PC-3 (cell line): ENCODE results near the gene TESK2. TPM values are rescaled to one million over a fixed set of nuclear protein-coding genes. Genes with fewer than 3 reads are reported as not detected.
"Not testable (repeated sequence)": the region's sequence is repeated elsewhere in the genome, so short reads cannot be mapped to it uniquely, and the experiment has no call there.

Experiments used
- ATAC-seq: fragments of 200-7000 bp; cut with Tn5 transposase; 2 replicates; pipeline ENCODE4 v1.9.1; 2020; ENCODE audit warnings: mild to moderate bottlenecking, moderate library complexity
- BruUV-seq: library from RNA; stranded (reverse); fragments of 400-500 nt; replicated peaks from 2 replicates; lab custom pipeline; 2021; lab: Mats Ljungman, UMichigan
- CTCF ChIA-PET: fragments of 300-600 bp; sonication (Branson Sonifier 250); formaldehyde crosslinking; loops from one replicate; lab custom pipeline; 2022; ENCODE audit warnings: antibody characterized with exemption; lab: Charles Lee
- POLR2A ChIA-PET: fragments of 300-600 bp; sonication (Branson Sonifier 250); formaldehyde crosslinking; loops from one replicate; lab custom pipeline; 2022; ENCODE audit warnings: antibody characterized with exemption; ENCODE audit not compliant: unreplicated experiment; lab: Charles Lee
- DNase-seq: peaks from one replicate; pipeline ENCODE4 v3.0.0-alpha.2; 2015
- H2AFZ ChIP-seq: fragments of 300-600 bp; sonication (generic); 2 replicates; pipeline ENCODE4 v1.6.0; 2016; ENCODE audit warnings: antibody characterized with exemption, low read length
- H3F3A ChIP-seq: fragments of 300-600 bp; sonication (generic); one replicate; pipeline ENCODE4 v1.6.0; 2017; ENCODE audit warnings: antibody characterized with exemption, low read length, control low read depth, mild to moderate bottlenecking; ENCODE audit not compliant: unreplicated experiment
- H3K27ac ChIP-seq: fragments of 300-600 bp; sonication (generic); 2 replicates; pipeline ENCODE4 v1.5.1; 2016; ENCODE audit warnings: mild to moderate bottlenecking, low read length
- H3K27me3 ChIP-seq: fragments of 300-600 bp; sonication (generic); 2 replicates; pipeline ENCODE4 v1.6.1; 2016; ENCODE audit warnings: low read length, mixed read lengths
- H3K36me3 ChIP-seq: fragments of 300-600 bp; sonication (generic); 2 replicates; pipeline ENCODE4 v1.6.1; 2016; ENCODE audit warnings: low read depth, mixed run types, low read length, mixed read lengths
- H3K4me1 ChIP-seq: fragments of 300-600 bp; sonication (generic); 2 replicates; pipeline ENCODE4 v1.5.1; 2016; ENCODE audit warnings: low read length; ENCODE audit not compliant: insufficient read depth
- H3K4me2 ChIP-seq: fragments of 300-600 bp; sonication (generic); 2 replicates; pipeline ENCODE4 v1.6.0; 2016; ENCODE audit warnings: low read length
- H3K4me3 ChIP-seq: fragments of 300-600 bp; sonication (generic); 2 replicates; pipeline ENCODE4 v1.5.1; 2016; ENCODE audit warnings: mild to moderate bottlenecking, low read length, mixed read lengths
- H3K79me2 ChIP-seq: fragments of 300-600 bp; sonication (generic); 2 replicates; pipeline ENCODE4 v1.6.1; 2017; ENCODE audit warnings: low read length, mixed read lengths
- H3K9ac ChIP-seq: fragments of 300-600 bp; sonication (generic); 2 replicates; pipeline ENCODE4 v1.6.0; 2016; ENCODE audit warnings: mild to moderate bottlenecking, low read length
- H3K9me2 ChIP-seq: fragments of 300-600 bp; sonication (generic); replicated peaks from 2 replicates; pipeline ENCODE4 v1.6.1; 2016; ENCODE audit warnings: mixed run types, low read length, mixed read lengths
- H3K9me3 ChIP-seq: fragments of 300-600 bp; sonication (generic); 2 replicates; pipeline ENCODE4 v1.6.1; 2016; ENCODE audit warnings: low read length, mixed read lengths
- H4K20me1 ChIP-seq: fragments of 300-600 bp; sonication (generic); 2 replicates; pipeline ENCODE4 v1.6.1; 2016; ENCODE audit warnings: low read length, mixed read lengths
- EZH2 ChIP-seq: fragments of 300-600 bp; sonication (generic); IDR thresholded peaks from one replicate; pipeline ENCODE4 v1.6.1; 2017; ENCODE audit warnings: antibody characterized with exemption, mild to moderate bottlenecking, low read length; ENCODE audit not compliant: unreplicated experiment
- EZH2phosphoT487 ChIP-seq: fragments of 300-600 bp; sonication (generic); IDR thresholded peaks from 2 replicates; pipeline ENCODE4 v1.6.1; 2018; ENCODE audit warnings: mild to moderate bottlenecking, antibody characterized with exemption, low read length, borderline replicate concordance
- intact Hi-C: fragments of 100-400 bp; cut with micrococcal nuclease; formaldehyde crosslinking; loops from 2 replicates; pipeline ENCODE4 v1.9.0; 2023
- total RNA-seq: library from RNA; depleted of rRNA; stranded (reverse); fragments of >200 nt; gene quantifications from 2 replicates; pipeline ENCODE4 v1.2.3, GENCODE V29; 2014
- TF ChIP-seq, protein P1 (sequence below): fragments of 300-600 bp; sonication (generic); conservative IDR thresholded peaks from 2 replicates; pipeline ENCODE4 v1.5.1; 2017; ENCODE audit warnings: antibody characterized with exemption, low read depth, mild to moderate bottlenecking, low read length

The TESK2 gene
- total RNA-seq, 1 experiment from 2014 or later: 6.0 TPM

DNA sequence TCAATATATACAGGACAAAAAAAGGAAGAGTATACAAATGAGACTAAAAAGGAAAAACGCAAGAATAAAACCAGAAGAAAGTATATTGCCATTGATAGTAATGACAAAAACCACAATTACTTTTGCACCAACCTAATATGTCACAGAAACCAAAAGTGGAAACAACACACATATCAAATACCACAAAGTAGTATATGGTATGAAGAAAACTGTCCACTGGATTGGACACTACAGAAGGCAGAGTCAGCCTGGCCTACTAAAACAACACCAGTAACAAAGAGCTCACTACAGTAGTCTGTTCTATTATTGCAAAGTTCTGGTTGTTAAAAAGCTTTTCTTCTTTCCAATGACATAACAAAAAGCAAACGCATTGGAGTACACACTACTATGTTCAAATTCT, 17.7 kb downstream of the TESK2 start:
- H3K9me3 ChIP-seq: no peaks in the 10 kb centered on the region
- no peak for DNase-seq

DNA sequence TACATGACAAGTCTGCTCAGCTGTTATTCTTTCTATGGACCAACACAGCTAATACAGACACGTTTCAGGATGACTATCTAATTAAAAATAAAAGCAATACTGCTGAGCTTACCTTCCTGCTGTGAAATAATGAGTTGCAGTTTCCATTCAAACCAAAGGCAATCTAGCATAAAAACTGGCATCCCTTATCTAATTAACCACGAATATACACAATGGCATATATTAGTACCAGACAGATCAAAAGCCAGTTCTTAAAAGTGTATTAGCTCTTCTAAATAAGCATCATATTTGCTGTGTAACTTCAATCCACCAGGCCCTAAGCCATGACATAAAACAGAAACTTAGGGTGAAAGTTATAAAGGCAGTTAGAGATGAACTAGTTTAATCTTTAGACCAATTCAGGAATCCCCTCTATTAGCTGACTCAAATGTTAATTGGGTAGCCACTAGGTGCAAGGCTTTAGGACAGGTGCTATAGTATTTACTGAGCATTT, 20.6 kb downstream of the TESK2 start:
- H3K79me2 ChIP-seq: no peaks in the 10 kb centered on the region
- no peaks in the 10 kb centered on the region for H4K20me1 ChIP-seq
- no peaks in the 10 kb centered on the region for H3K27me3 ChIP-seq
- no peaks in the 10 kb centered on the region for H3K9me3 ChIP-seq
- TF ChIP-seq, protein P1, sequence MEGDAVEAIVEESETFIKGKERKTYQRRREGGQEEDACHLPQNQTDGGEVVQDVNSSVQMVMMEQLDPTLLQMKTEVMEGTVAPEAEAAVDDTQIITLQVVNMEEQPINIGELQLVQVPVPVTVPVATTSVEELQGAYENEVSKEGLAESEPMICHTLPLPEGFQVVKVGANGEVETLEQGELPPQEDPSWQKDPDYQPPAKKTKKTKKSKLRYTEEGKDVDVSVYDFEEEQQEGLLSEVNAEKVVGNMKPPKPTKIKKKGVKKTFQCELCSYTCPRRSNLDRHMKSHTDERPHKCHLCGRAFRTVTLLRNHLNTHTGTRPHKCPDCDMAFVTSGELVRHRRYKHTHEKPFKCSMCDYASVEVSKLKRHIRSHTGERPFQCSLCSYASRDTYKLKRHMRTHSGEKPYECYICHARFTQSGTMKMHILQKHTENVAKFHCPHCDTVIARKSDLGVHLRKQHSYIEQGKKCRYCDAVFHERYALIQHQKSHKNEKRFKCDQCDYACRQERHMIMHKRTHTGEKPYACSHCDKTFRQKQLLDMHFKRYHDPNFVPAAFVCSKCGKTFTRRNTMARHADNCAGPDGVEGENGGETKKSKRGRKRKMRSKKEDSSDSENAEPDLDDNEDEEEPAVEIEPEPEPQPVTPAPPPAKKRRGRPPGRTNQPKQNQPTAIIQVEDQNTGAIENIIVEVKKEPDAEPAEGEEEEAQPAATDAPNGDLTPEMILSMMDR: no peak
- no peak for TF ChIP-seq EZH2
- no peak for TF ChIP-seq EZH2phosphoT487
- no peak overlapping the region for H2AFZ ChIP-seq
- intact Hi-C loops: no loop called here
- no peaks in the 10 kb centered on the region for H3K36me3 ChIP-seq
- no peaks in the 10 kb centered on the region for H3K4me1 ChIP-seq
- H3F3A ChIP-seq: no peaks in the 10 kb centered on the region
- ATAC-seq: no peak
- H3K9me2 ChIP-seq: no peaks in the 10 kb centered on the region
- no peak for DNase-seq
- ChIA-PET POLR2A (no interaction called here), CTCF (interaction anchor here (0.5 kb wide), 1 partner anchor 110 kb away, joined by 3 read pairs; no protein-coding TSS in a partner anchor)
- BruUV-seq: no TSS peak
- H3K4me3 ChIP-seq: no peak overlapping the region
- no peak overlapping the region for H3K9ac ChIP-seq
- H3K4me2 ChIP-seq: no peak overlapping the region
- H3K27ac ChIP-seq: no peak overlapping the region

More for the DNA sequence above, 17.7 kb downstream of the TESK2 start:
- no peak overlapping the region for H3K4me3 ChIP-seq
- BruUV-seq: no TSS peak
- no peaks in the 10 kb centered on the region for H3K9me2 ChIP-seq
- no peaks in the 10 kb centered on the region for H3F3A ChIP-seq
- no peak overlapping the region for H3K9ac ChIP-seq
- H2AFZ ChIP-seq: no peak overlapping the region
- POLR2A ChIA-PET: no interaction called here
- H3K4me2 ChIP-seq: no peak overlapping the region
- no peak for ATAC-seq
- no peaks in the 10 kb centered on the region for H3K27me3 ChIP-seq
- TF ChIP-seq, protein P1: no peak
- TF ChIP-seq EZH2phosphoT487 (no peak), EZH2 (no peak)
- CTCF ChIA-PET: no interaction called here
- no peaks in the 10 kb centered on the region for H3K79me2 ChIP-seq
- H4K20me1 ChIP-seq: no peaks in the 10 kb centered on the region
- H3K4me1 ChIP-seq: no peaks in the 10 kb centered on the region
- H3K27ac ChIP-seq: no peak overlapping the region
- intact Hi-C loops: no loop called here
- H3K36me3 ChIP-seq: no peaks in the 10 kb centered on the region

DNA sequence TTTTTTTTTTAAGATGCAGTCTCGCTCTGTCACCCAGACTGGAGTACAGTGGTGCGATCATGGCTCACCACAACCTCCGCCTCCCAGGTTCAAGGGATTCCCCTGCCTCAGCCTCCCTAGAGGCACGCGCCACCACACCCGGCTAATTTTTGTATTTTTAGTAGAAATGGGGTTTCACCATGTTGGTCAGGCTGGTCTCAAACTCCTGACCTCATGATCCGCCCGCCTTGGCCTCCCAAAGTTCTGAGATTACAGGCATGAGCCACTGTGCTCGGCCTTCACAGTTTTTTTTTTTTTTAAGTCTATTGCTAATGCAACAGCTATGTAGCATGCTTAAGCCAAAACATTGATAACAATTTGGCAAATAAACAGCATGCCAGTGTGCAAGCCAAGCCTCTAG, 23.6 kb downstream of the TESK2 start:
- ATAC-seq, H3K4me1 ChIP-seq: not testable (repeated sequence)

More for the DNA sequence above, 23.6 kb downstream of the TESK2 start:
- H3K4me2 ChIP-seq, CTCF ChIA-PET, H3K9me3 ChIP-seq, H3K4me3 ChIP-seq, H3K79me2 ChIP-seq, H3K9ac ChIP-seq, DNase-seq, H3K27me3 ChIP-seq, H3K36me3 ChIP-seq, H4K20me1 ChIP-seq, POLR2A ChIA-PET, H3K27ac ChIP-seq, H3F3A ChIP-seq, H3K9me2 ChIP-seq, BruUV-seq, H2AFZ ChIP-seq, intact Hi-C loops: not testable (repeated sequence)
